Muscle layer of duodenum (tissue), 2 donors: ENCODE measurements around the gene PRKG1.

ENCODE experiments used
- H3K27ac ChIP-seq: one replicate; pipeline ENCODE4 v1.7.0; 2013; ENCODE audit warnings: mild to moderate bottlenecking, low read length
- H3K27me3 ChIP-seq: one replicate; pipeline ENCODE4 v1.7.0; 2013; ENCODE audit warnings: low read depth, mild to moderate bottlenecking, control low read depth, low read length
- H3K36me3 ChIP-seq, 2 donors: one replicate each; pipeline ENCODE4 v1.7.0; 2013; ENCODE audit warnings: low read length in 2 of 2, control low read depth in 1 of 2, mild to moderate bottlenecking in 1 of 2; ENCODE audit not compliant: insufficient read depth in 2 of 2, control insufficient read depth in 1 of 2
- H3K4me1 ChIP-seq, 2 donors: one replicate each; pipeline ENCODE4 v1.7.0; 2013; ENCODE audit warnings: low read length in 2 of 2, mild to moderate bottlenecking in 2 of 2, control low read depth in 1 of 2, moderate library complexity in 1 of 2; ENCODE audit not compliant: insufficient read depth in 2 of 2, control insufficient read depth in 1 of 2
- H3K4me3 ChIP-seq, 2 donors: one replicate each; pipeline ENCODE4 v1.7.0; 2013; ENCODE audit warnings: low read length in 2 of 2, low read depth in 1 of 2, mild to moderate bottlenecking in 1 of 2
- H3K9me3 ChIP-seq, 2 donors: one replicate each; pipeline ENCODE4 v1.7.0; 2013; ENCODE audit warnings: low read length in 2 of 2, control low read depth in 1 of 2, mild to moderate bottlenecking in 1 of 2; ENCODE audit not compliant: control insufficient read depth in 1 of 2
- donor health status: healthy.

Gene PRKG1

GRCh38 chr10:51624013-51624412, 549.7 kb downstream of the PRKG1 start:
- Histone ChIP-seq H3K4me3 (no peak overlapping the region), H3K36me3 (no peaks in the 10 kb centered on the region), H3K27ac (no peak overlapping the region), H3K4me1 (no peaks in the 10 kb centered on the region), H3K27me3 (no peaks in the 10 kb centered on the region), H3K9me3 (no peaks in the 10 kb centered on the region)

GRCh38 chr10:51629934-51630639, 555.8 kb downstream of the PRKG1 start:
- no peaks in the 10 kb centered on the region for H3K4me1 ChIP-seq
- H3K27ac ChIP-seq, result no peak overlapping the region
- no peak overlapping the region for H3K4me3 ChIP-seq
- no peaks in the 10 kb centered on the region for H3K27me3 ChIP-seq
- no peaks in the 10 kb centered on the region for H3K9me3 ChIP-seq
- H3K36me3 ChIP-seq, result no peaks in the 10 kb centered on the region

- H3K4me3 ChIP-seq, result no peak overlapping the region
- H3K4me1 ChIP-seq, result no peaks in the 10 kb centered on the region
- H3K27ac ChIP-seq, result no peak overlapping the region
- H3K36me3 ChIP-seq, result no peaks in the 10 kb centered on the region
- H3K27me3 ChIP-seq, result no peaks in the 10 kb centered on the region
- H3K9me3 ChIP-seq, result no peaks in the 10 kb centered on the region
Measured at GRCh38 chr10:51630640-51631005, 556.3 kb downstream of the PRKG1 start.

DNA sequence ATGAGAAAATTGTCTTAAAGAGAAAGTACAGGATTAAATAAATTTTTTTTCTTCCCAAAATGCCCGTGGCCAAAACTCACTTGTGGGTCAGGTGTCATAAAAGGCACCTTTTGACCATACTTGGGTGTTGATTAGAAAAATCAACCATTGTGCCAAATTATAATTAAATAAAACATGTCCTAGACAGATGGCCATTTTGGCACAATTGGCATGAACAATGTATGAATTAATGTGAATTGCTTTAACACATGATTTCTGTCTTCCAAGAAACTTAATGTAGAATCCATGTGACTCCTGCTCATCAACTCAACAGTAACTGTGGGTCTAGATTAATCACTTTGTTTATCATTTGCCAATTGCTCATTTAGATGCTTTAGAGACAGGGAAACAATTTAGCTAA, 561.1 kb downstream of the PRKG1 start:
- no peaks in the 10 kb centered on the region for H3K4me1 ChIP-seq
- no peak overlapping the region for H3K4me3 ChIP-seq
- no peaks in the 10 kb centered on the region for H3K27me3 ChIP-seq
- no peak overlapping the region for H3K27ac ChIP-seq
- H3K9me3 ChIP-seq, result no peaks in the 10 kb centered on the region
- H3K36me3 ChIP-seq, result no peaks in the 10 kb centered on the region

DNA sequence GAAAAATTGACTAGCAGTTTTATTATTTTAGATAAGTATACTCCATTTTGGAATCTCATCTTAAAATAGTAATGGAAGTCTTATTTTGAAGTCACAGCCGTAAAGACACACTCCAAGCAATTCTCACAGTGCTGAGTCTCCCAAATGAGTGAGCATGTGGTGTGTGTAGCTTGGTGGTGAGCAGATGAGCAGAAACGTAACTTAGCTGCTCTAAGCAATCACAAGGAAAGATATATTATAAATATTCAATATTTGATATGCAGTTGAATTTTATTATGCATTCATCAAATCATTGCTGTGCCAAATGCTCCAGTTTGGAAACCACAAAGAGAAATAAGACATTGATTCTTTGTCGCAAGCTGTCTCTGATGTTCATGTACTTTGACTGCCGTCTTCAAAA, 563.9 kb downstream of the PRKG1 start:
- Histone ChIP-seq H3K27ac (no peak overlapping the region), H3K4me3 (no peak overlapping the region), H3K4me1 (no peaks in the 10 kb centered on the region), H3K36me3 (no peaks in the 10 kb centered on the region), H3K27me3 (no peaks in the 10 kb centered on the region), H3K9me3 (no peaks in the 10 kb centered on the region)

DNA sequence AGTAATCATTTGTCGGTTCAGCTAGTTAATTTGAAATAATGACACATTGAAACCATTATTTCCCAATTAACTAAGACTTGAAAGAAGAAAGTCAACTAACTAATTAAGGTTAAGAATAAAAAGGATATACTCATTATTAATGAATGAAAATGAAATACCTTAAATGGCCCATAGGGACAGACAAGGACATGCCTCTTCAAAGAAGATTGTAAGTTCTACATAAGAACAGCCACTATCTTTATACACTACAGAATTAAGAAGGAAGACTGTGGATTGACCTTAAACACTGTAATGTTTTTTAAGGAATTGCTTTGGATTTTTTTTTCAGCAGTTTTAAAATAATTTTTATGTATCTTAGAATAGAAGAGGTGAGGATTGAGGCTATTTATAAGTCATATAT, 564.5 kb downstream of the PRKG1 start:
- Histone ChIP-seq H3K27me3 (no peaks in the 10 kb centered on the region), H3K4me1 (no peaks in the 10 kb centered on the region), H3K9me3 (no peaks in the 10 kb centered on the region), H3K27ac (no peak overlapping the region), H3K36me3 (no peaks in the 10 kb centered on the region), H3K4me3 (no peak overlapping the region)

GRCh38 chr10:51640120-51640819, 566.0 kb downstream of the PRKG1 start:
- Histone ChIP-seq H3K4me3 (no peak overlapping the region), H3K27me3 (no peaks in the 10 kb centered on the region), H3K36me3 (no peaks in the 10 kb centered on the region), H3K9me3 (no peaks in the 10 kb centered on the region), H3K27ac (no peak overlapping the region), H3K4me1 (no peaks in the 10 kb centered on the region)

DNA sequence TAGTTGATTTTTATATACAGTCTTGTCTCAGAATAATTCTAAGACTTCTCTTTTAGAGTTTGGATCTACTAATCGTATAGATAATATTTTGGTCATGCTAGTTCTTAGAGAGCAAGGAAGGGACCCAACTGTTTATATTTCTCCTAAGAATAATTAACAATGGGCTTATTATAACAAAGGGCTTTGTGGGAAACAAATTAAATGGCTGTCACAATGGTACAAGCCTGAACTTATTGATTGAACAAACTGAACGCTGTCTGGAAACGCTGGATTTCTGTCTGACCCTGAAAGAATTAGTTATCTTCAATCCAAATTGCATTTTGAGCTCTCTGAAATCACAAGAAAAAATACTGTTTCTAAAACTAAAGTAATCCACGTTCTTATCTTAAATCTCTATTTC, 568.3 kb downstream of the PRKG1 start:
- Histone ChIP-seq H3K9me3 (no peaks in the 10 kb centered on the region), H3K4me3 (no peak overlapping the region), H3K27ac (no peak overlapping the region), H3K27me3 (no peaks in the 10 kb centered on the region), H3K36me3 (no peaks in the 10 kb centered on the region), H3K4me1 (no peaks in the 10 kb centered on the region)

- Histone ChIP-seq H3K9me3 (no peaks in the 10 kb centered on the region), H3K27ac (no peak overlapping the region), H3K27me3 (no peaks in the 10 kb centered on the region)
Measured at GRCh38 chr10:51643734-51644133, 569.4 kb downstream of the PRKG1 start.

GRCh38 chr10:51649064-51649463, 574.8 kb downstream of the PRKG1 start:
- Histone ChIP-seq H3K4me3 (no peak overlapping the region), H3K27ac (no peak overlapping the region), H3K4me1 (no peaks in the 10 kb centered on the region), H3K9me3 (no peaks in the 10 kb centered on the region), H3K27me3 (no peaks in the 10 kb centered on the region), H3K36me3 (no peaks in the 10 kb centered on the region)

More at GRCh38 chr10:51643734-51644133, 569.4 kb downstream of the PRKG1 start:
- no peaks in the 10 kb centered on the region for H3K36me3 ChIP-seq
- no peak overlapping the region for H3K4me3 ChIP-seq
- no peaks in the 10 kb centered on the region for H3K4me1 ChIP-seq

GRCh38 chr10:51651063-51651462, 576.8 kb downstream of the PRKG1 start:
- Histone ChIP-seq H3K27me3 (no peaks in the 10 kb centered on the region), H3K4me3 (no peak overlapping the region), H3K9me3 (no peaks in the 10 kb centered on the region), H3K4me1 (peaks cover 0 to 6% of the 10 kb centered on the region in 2 donors), H3K27ac (no peak overlapping the region), H3K36me3 (no peaks in the 10 kb centered on the region)

DNA sequence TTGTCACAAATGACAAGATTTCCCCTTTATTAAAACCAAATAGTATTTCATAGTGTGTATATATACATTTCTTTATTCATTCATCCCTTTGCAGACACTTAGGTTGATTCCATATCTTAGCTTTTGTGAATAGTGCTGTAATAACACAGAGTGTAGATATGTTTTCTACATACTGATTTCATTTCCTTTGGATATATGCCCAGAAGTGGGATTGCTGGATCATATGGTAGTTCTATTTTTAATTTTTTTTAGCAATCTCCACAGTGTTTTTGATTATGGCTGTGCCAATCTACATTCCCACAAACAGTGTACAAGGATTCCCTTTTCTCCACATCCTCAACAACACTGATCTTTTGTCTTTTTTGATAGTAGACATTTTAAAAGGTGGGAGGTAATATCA, 578.7 kb downstream of the PRKG1 start:
- Histone ChIP-seq H3K9me3 (no peaks in the 10 kb centered on the region), H3K4me3 (no peak overlapping the region), H3K27ac (no peak overlapping the region), H3K4me1 (peaks cover 0 to 22% of the 10 kb centered on the region in 2 donors), H3K36me3 (no peaks in the 10 kb centered on the region), H3K27me3 (no peaks in the 10 kb centered on the region)
